OCI-LY7 (cell line): ENCODE results near the gene NIPSNAP3A. TPM values are rescaled to one million over a fixed set of nuclear protein-coding genes. Genes with fewer than 3 reads are reported as not detected.

ENCODE experiments used
- BruUV-seq: library from RNA; stranded (reverse); fragments of 400-500 nt; replicated peaks from 2 replicates; lab custom pipeline; 2021; lab: Mats Ljungman, UMichigan
- CTCF ChIA-PET: fragments of 300-600 bp; sonication (Branson Sonifier 250); formaldehyde crosslinking; loops from one replicate; lab custom pipeline; 2022; ENCODE audit warnings: antibody characterized with exemption; ENCODE audit not compliant: unreplicated experiment; lab: Charles Lee
- POLR2A ChIA-PET: fragments of 300-600 bp; sonication (Branson Sonifier 250); formaldehyde crosslinking; loops from one replicate; lab custom pipeline; 2022; ENCODE audit warnings: antibody characterized with exemption; lab: Charles Lee
- DNase-seq: peaks from one replicate; pipeline ENCODE4 v3.0.0-alpha.2; 2015; ENCODE audit warnings: low spot score
- H2AFZ ChIP-seq: fragments of 200-600 bp; sonication (generic), shearing (Covaris generic); 2 replicates; pipeline ENCODE4 v1.6.1; 2014; ENCODE audit warnings: mild to moderate bottlenecking, antibody characterized with exemption, low read length, moderate library complexity
- H3K27ac ChIP-seq: fragments of 200-600 bp; sonication (generic); 2 replicates; pipeline ENCODE4 v1.5.1; 2014; ENCODE audit warnings: mixed run types, low read depth, mild to moderate bottlenecking, moderate library complexity, low read length, inconsistent platforms; ENCODE audit not compliant: poor library complexity, severe bottlenecking
- H3K36me3 ChIP-seq: fragments of 200-600 bp; sonication (generic); 2 replicates; pipeline ENCODE4 v1.6.1; 2014; ENCODE audit warnings: mild to moderate bottlenecking, antibody characterized with exemption, low read length, moderate library complexity, mixed read lengths; ENCODE audit not compliant: insufficient read depth
- H3K4me1 ChIP-seq: fragments of 200-600 bp; sonication (generic); 2 replicates; pipeline ENCODE4 v1.5.1; 2014; ENCODE audit warnings: mild to moderate bottlenecking, low read length; ENCODE audit not compliant: insufficient read depth, poor library complexity, severe bottlenecking
- H3K4me2 ChIP-seq: fragments of 200-600 bp; sonication (generic); 2 replicates; pipeline ENCODE4 v1.6.1; 2014; ENCODE audit warnings: mild to moderate bottlenecking, low read length
- H3K4me3 ChIP-seq: fragments of 200-600 bp; sonication (generic); 2 replicates; pipeline ENCODE4 v1.5.1; 2014; ENCODE audit warnings: mild to moderate bottlenecking, low read depth, low read length; ENCODE audit not compliant: poor library complexity, severe bottlenecking
- H3K79me2 ChIP-seq: fragments of 200-600 bp; sonication (generic); 2 replicates; pipeline ENCODE4 v1.6.1; 2016; ENCODE audit warnings: low read depth, mild to moderate bottlenecking, low read length, moderate library complexity, mixed read lengths; ENCODE audit not compliant: insufficient read depth
- H3K9me2 ChIP-seq: fragments of 200-600 bp; sonication (generic); 2 replicates; pipeline ENCODE4 v1.6.1; 2016; ENCODE audit warnings: mild to moderate bottlenecking, low read length, mixed read lengths; ENCODE audit not compliant: insufficient read depth
- H3K9me3 ChIP-seq: fragments of 200-600 bp; sonication (generic); 2 replicates; pipeline ENCODE4 v1.6.1; 2014; ENCODE audit warnings: mild to moderate bottlenecking, mixed run types, low read length, mixed read lengths
- H4K20me1 ChIP-seq: fragments of 200-600 bp; sonication (generic); 2 replicates; pipeline ENCODE4 v1.6.1; 2014; ENCODE audit warnings: mild to moderate bottlenecking, antibody characterized with exemption, low read length, moderate library complexity, mixed read lengths; ENCODE audit not compliant: insufficient read depth
- CTCF ChIP-seq: fragments of 200-600 bp; sonication (generic); conservative IDR thresholded peaks from 2 replicates; pipeline ENCODE4 v1.5.1; 2014; ENCODE audit warnings: mild to moderate bottlenecking, antibody characterized with exemption, low read length, moderate library complexity, mixed read lengths
- EZH2phosphoT487 ChIP-seq: fragments of 200-600 bp; sonication (generic); IDR thresholded peaks from 2 replicates; pipeline ENCODE4 v1.6.1; 2018; ENCODE audit warnings: low read depth, borderline replicate concordance, mild to moderate bottlenecking, mixed run types, antibody characterized with exemption, low read length, moderate library complexity, mixed read lengths
- intact Hi-C: fragments of 100-400 bp; cut with micrococcal nuclease; formaldehyde crosslinking; loops from one replicate; pipeline ENCODE4 v1.10.0; 2022; ENCODE audit not compliant: unreplicated experiment
- total RNA-seq, 2 experiments: library from RNA; depleted of rRNA in 1 of 2; stranded (reverse); fragments of >200 nt in 1 of 2; shearing (Covaris generic) in 1 of 2; gene quantifications; 2 replicates each; pipeline ENCODE4 v1.2.3, GENCODE V29; 2014 to 2022

Gene NIPSNAP3A
- total RNA-seq, 2 experiments from 2014 or later, result 20.2 to 25.2 TPM

GRCh38 chr9:104800068-104800785 lies 52.7 kb downstream of the NIPSNAP3A start:
- Histone ChIP-seq H3K4me2 (no peak overlapping the region), H3K4me3 (no peak overlapping the region), H3K79me2 (no peaks in the 10 kb centered on the region), H3K36me3 (peaks cover 94% of the 10 kb centered on the region), H3K9me2 (no peaks in the 10 kb centered on the region), H3K9me3 (no peaks in the 10 kb centered on the region), H3K4me1 (no peaks in the 10 kb centered on the region), H2AFZ (no peak overlapping the region), H3K27ac (no peak overlapping the region), H4K20me1 (no peaks in the 10 kb centered on the region)
- no TSS peak for BruUV-seq
- intact Hi-C loops, result no loop called here
- TF ChIP-seq CTCF (no peak), EZH2phosphoT487 (no peak)
- DNase-seq, result no peak
- POLR2A ChIA-PET, result interaction anchor here (0.5 kb wide), 3 partner anchors 163 to 1399 kb away, joined by 3 read pairs; no protein-coding TSS in a partner anchor
- CTCF ChIA-PET, result no interaction called here

GRCh38 chr9:104802110-104802509 lies 54.6 kb downstream of the NIPSNAP3A start:
- Histone ChIP-seq H3K27ac (no peak overlapping the region), H3K4me1 (no peaks in the 10 kb centered on the region), H3K36me3 (peaks cover 94% of the 10 kb centered on the region), H3K4me3 (no peak overlapping the region), H3K79me2 (no peaks in the 10 kb centered on the region), H4K20me1 (no peaks in the 10 kb centered on the region), H3K4me2 (no peak overlapping the region), H2AFZ (no peak overlapping the region), H3K9me3 (no peaks in the 10 kb centered on the region), H3K9me2 (no peaks in the 10 kb centered on the region)
- DNase-seq, result no peak
- ChIA-PET CTCF (no interaction called here), POLR2A (no interaction called here)
- no TSS peak for BruUV-seq
- intact Hi-C loops, result no loop called here
- TF ChIP-seq EZH2phosphoT487, result no peak
- no peak for TF ChIP-seq CTCF

GRCh38 chr9:104802906-104803305 lies 55.4 kb downstream of the NIPSNAP3A start:
- Histone ChIP-seq H3K9me2 (no peaks in the 10 kb centered on the region), H3K79me2 (no peaks in the 10 kb centered on the region), H4K20me1 (no peaks in the 10 kb centered on the region), H3K4me1 (no peaks in the 10 kb centered on the region), H3K9me3 (no peaks in the 10 kb centered on the region), H3K36me3 (peaks cover 89% of the 10 kb centered on the region), H3K4me3 (no peak overlapping the region), H3K4me2 (no peak overlapping the region), H2AFZ (no peak overlapping the region), H3K27ac (no peak overlapping the region)
- intact Hi-C loops, result no loop called here
- no peak for DNase-seq
- TF ChIP-seq CTCF, result no peak
- POLR2A ChIA-PET, result interaction anchor here (1.3 kb wide), 1 partner anchor 10 kb away, joined by 3 read pairs; no protein-coding TSS in a partner anchor
- CTCF ChIA-PET, result interaction anchor here (0.9 kb wide), 1 partner anchor 59 kb away, joined by 3 read pairs; no protein-coding TSS in a partner anchor
- no TSS peak for BruUV-seq
